K562 (cell line): ENCODE measurements around the gene OR8H1. TPM values are rescaled to one million over a fixed set of nuclear protein-coding genes. Genes with fewer than 3 reads are reported as not detected.

Source experiments
- polyA plus RNA-seq, 8 experiments: library from polyadenylated mRNA; depleted of rRNA in 4 of 8; stranded (reverse) in 5 of 8; unstranded in 3 of 8; fragments of >200 nt; fragmentation: Nextera tagmentation in 2 of 8; fragmentation: Illumina TruSeq in 1 of 8; extraction: Ambion mirVana in 2 of 8; extraction: Trizol in 1 of 8; gene quantifications; 2 replicates each; pipeline versions ENCODE4 v1.2.1 to v1.2.3, GENCODE V29; 2011 to 2014; ENCODE audit warnings: inconsistent platforms in 1 of 8, missing spikeins in 1 of 8
- total RNA-seq, 7 experiments: library from RNA; depleted of rRNA in 6 of 7; stranded (reverse); fragments of >200 nt in 6 of 7; fragmentation: Illumina TruSeq in 2 of 7; extraction: Trizol in 2 of 7; gene quantifications; 2 replicates each; pipeline versions ENCODE4 v1.2.1 to v1.2.3, GENCODE V29; 2011 to 2021; ENCODE audit warnings: low replicate concordance in 1 of 7

OR8H1 gene
- total and polyA plus RNA-seq, 9 of the 15 experiments (the other 6 are each of a cell fraction or from before 2014, with no cell fraction given) = not detected

Other genes starting within 250 kb of the OR8H1 start
Only the 7 nearest of the 16 such genes appear.
- gene OR5T2, start 58.0 kb downstream of the OR8H1 start, total RNA-seq (2014; rRNA removed) = not detected in 2 replicates
- gene OR5T2, start 58.0 kb downstream of the OR8H1 start, total RNA-seq (2014; rRNA removed; fragmentation: Illumina TruSeq; extraction: Trizol) = not detected in 2 replicates
- gene OR5T2, start 58.0 kb downstream of the OR8H1 start, total RNA-seq (2015; rRNA removed; fragmentation: Illumina TruSeq; extraction: Trizol) = not detected in 2 replicates
- not detected in 2 replicates for gene OR5T2, start 58.0 kb downstream of the OR8H1 start, total RNA-seq (2021)
- gene OR5T2, start 58.0 kb downstream of the OR8H1 start, polyA plus RNA-seq (2011; rRNA removed) = not detected in 2 replicates
- not detected in 2 replicates for gene OR5T2, start 58.0 kb downstream of the OR8H1 start, polyA plus RNA-seq (2014; fragmentation: Illumina TruSeq; extraction: Trizol)
- gene OR5T2, start 58.0 kb downstream of the OR8H1 start, polyA plus RNA-seq (2014; fragmentation: Nextera tagmentation; extraction: Ambion mirVana) = not detected
- gene OR5T2, start 58.0 kb downstream of the OR8H1 start, polyA plus RNA-seq (2014; rRNA removed) = not detected in 2 replicates
- not detected in 2 replicates for gene OR5T3, start 40.0 kb downstream of the OR8H1 start, total RNA-seq (2014; rRNA removed)
- not detected in 2 replicates for gene OR5T3, start 40.0 kb downstream of the OR8H1 start, total RNA-seq (2014; rRNA removed; fragmentation: Illumina TruSeq; extraction: Trizol)
- not detected in 2 replicates for gene OR5T3, start 40.0 kb downstream of the OR8H1 start, total RNA-seq (2015; rRNA removed; fragmentation: Illumina TruSeq; extraction: Trizol)
- gene OR5T3, start 40.0 kb downstream of the OR8H1 start, total RNA-seq (2021) = not detected in 2 replicates
- gene OR5T3, start 40.0 kb downstream of the OR8H1 start, polyA plus RNA-seq (2011; rRNA removed) = not detected in 2 replicates
- not detected in 2 replicates for gene OR5T3, start 40.0 kb downstream of the OR8H1 start, polyA plus RNA-seq (2014; fragmentation: Illumina TruSeq; extraction: Trizol)
- not detected for gene OR5T3, start 40.0 kb downstream of the OR8H1 start, polyA plus RNA-seq (2014; fragmentation: Nextera tagmentation; extraction: Ambion mirVana)
- not detected in 2 replicates for gene OR5T3, start 40.0 kb downstream of the OR8H1 start, polyA plus RNA-seq (2014; rRNA removed)
- gene OR5T1, start 18.1 kb downstream of the OR8H1 start, total RNA-seq (2014; rRNA removed) = not detected in 2 replicates
- not detected in 2 replicates for gene OR5T1, start 18.1 kb downstream of the OR8H1 start, total RNA-seq (2014; rRNA removed; fragmentation: Illumina TruSeq; extraction: Trizol)
- not detected in 2 replicates for gene OR5T1, start 18.1 kb downstream of the OR8H1 start, total RNA-seq (2015; rRNA removed; fragmentation: Illumina TruSeq; extraction: Trizol)
- not detected in 2 replicates for gene OR5T1, start 18.1 kb downstream of the OR8H1 start, total RNA-seq (2021)
- not detected in 2 replicates for gene OR5T1, start 18.1 kb downstream of the OR8H1 start, polyA plus RNA-seq (2011; rRNA removed)
- not detected in 2 replicates for gene OR5T1, start 18.1 kb downstream of the OR8H1 start, polyA plus RNA-seq (2014; fragmentation: Illumina TruSeq; extraction: Trizol)
- gene OR5T1, start 18.1 kb downstream of the OR8H1 start, polyA plus RNA-seq (2014; fragmentation: Nextera tagmentation; extraction: Ambion mirVana) = not detected
- not detected in 2 replicates for gene OR5T1, start 18.1 kb downstream of the OR8H1 start, polyA plus RNA-seq (2014; rRNA removed)
- not detected in 2 replicates for gene OR8K3, start 22.9 kb upstream of the OR8H1 start, total RNA-seq (2014; rRNA removed)
- gene OR8K3, start 22.9 kb upstream of the OR8H1 start, total RNA-seq (2014; rRNA removed; fragmentation: Illumina TruSeq; extraction: Trizol) = not detected in 2 replicates
- gene OR8K3, start 22.9 kb upstream of the OR8H1 start, total RNA-seq (2015; rRNA removed; fragmentation: Illumina TruSeq; extraction: Trizol) = not detected in 2 replicates
- gene OR8K3, start 22.9 kb upstream of the OR8H1 start, total RNA-seq (2021) = not detected in 2 replicates
- gene OR8K3, start 22.9 kb upstream of the OR8H1 start, polyA plus RNA-seq (2011; rRNA removed) = not detected in 2 replicates
- gene OR8K3, start 22.9 kb upstream of the OR8H1 start, polyA plus RNA-seq (2014; fragmentation: Illumina TruSeq; extraction: Trizol) = not detected in 2 replicates
- not detected for gene OR8K3, start 22.9 kb upstream of the OR8H1 start, polyA plus RNA-seq (2014; fragmentation: Nextera tagmentation; extraction: Ambion mirVana)
- gene OR8K3, start 22.9 kb upstream of the OR8H1 start, polyA plus RNA-seq (2014; rRNA removed) = not detected in 2 replicates
- gene OR8K1, start 53.8 kb upstream of the OR8H1 start, total RNA-seq (2014; rRNA removed) = not detected in 2 replicates
- not detected in 2 replicates for gene OR8K1, start 53.8 kb upstream of the OR8H1 start, total RNA-seq (2014; rRNA removed; fragmentation: Illumina TruSeq; extraction: Trizol)
- not detected in 2 replicates for gene OR8K1, start 53.8 kb upstream of the OR8H1 start, total RNA-seq (2015; rRNA removed; fragmentation: Illumina TruSeq; extraction: Trizol)
- gene OR8K1, start 53.8 kb upstream of the OR8H1 start, total RNA-seq (2021) = not detected in 2 replicates
- gene OR8K1, start 53.8 kb upstream of the OR8H1 start, polyA plus RNA-seq (2011; rRNA removed) = not detected in 2 replicates
- not detected in 2 replicates for gene OR8K1, start 53.8 kb upstream of the OR8H1 start, polyA plus RNA-seq (2014; fragmentation: Illumina TruSeq; extraction: Trizol)
- gene OR8K1, start 53.8 kb upstream of the OR8H1 start, polyA plus RNA-seq (2014; fragmentation: Nextera tagmentation; extraction: Ambion mirVana) = not detected
- gene OR8K1, start 53.8 kb upstream of the OR8H1 start, polyA plus RNA-seq (2014; rRNA removed) = not detected in 2 replicates
- not detected in 2 replicates for gene OR8J1, start 62.0 kb upstream of the OR8H1 start, total RNA-seq (2014; rRNA removed)
- gene OR8J1, start 62.0 kb upstream of the OR8H1 start, total RNA-seq (2014; rRNA removed; fragmentation: Illumina TruSeq; extraction: Trizol) = not detected in 2 replicates
- not detected in 2 replicates for gene OR8J1, start 62.0 kb upstream of the OR8H1 start, total RNA-seq (2015; rRNA removed; fragmentation: Illumina TruSeq; extraction: Trizol)
- gene OR8J1, start 62.0 kb upstream of the OR8H1 start, total RNA-seq (2021) = not detected in 2 replicates
- gene OR8J1, start 62.0 kb upstream of the OR8H1 start, polyA plus RNA-seq (2011; rRNA removed) = not detected in 2 replicates
- gene OR8J1, start 62.0 kb upstream of the OR8H1 start, polyA plus RNA-seq (2014; fragmentation: Illumina TruSeq; extraction: Trizol) = not detected in 2 replicates
- gene OR8J1, start 62.0 kb upstream of the OR8H1 start, polyA plus RNA-seq (2014; fragmentation: Nextera tagmentation; extraction: Ambion mirVana) = not detected
- not detected in 2 replicates for gene OR8J1, start 62.0 kb upstream of the OR8H1 start, polyA plus RNA-seq (2014; rRNA removed)
- gene OR8U1, start 83.4 kb upstream of the OR8H1 start, total RNA-seq (2014; rRNA removed) = not detected in 2 replicates
- gene OR8U1, start 83.4 kb upstream of the OR8H1 start, total RNA-seq (2014; rRNA removed; fragmentation: Illumina TruSeq; extraction: Trizol) = not detected in 2 replicates
- not detected in 2 replicates for gene OR8U1, start 83.4 kb upstream of the OR8H1 start, total RNA-seq (2015; rRNA removed; fragmentation: Illumina TruSeq; extraction: Trizol)
- not detected in 2 replicates for gene OR8U1, start 83.4 kb upstream of the OR8H1 start, total RNA-seq (2021)
- not detected in 2 replicates for gene OR8U1, start 83.4 kb upstream of the OR8H1 start, polyA plus RNA-seq (2011; rRNA removed)
- not detected in 2 replicates for gene OR8U1, start 83.4 kb upstream of the OR8H1 start, polyA plus RNA-seq (2014; fragmentation: Illumina TruSeq; extraction: Trizol)
- not detected for gene OR8U1, start 83.4 kb upstream of the OR8H1 start, polyA plus RNA-seq (2014; fragmentation: Nextera tagmentation; extraction: Ambion mirVana)
- gene OR8U1, start 83.4 kb upstream of the OR8H1 start, polyA plus RNA-seq (2014; rRNA removed) = not detected in 2 replicates